MM.1S (cell line): ENCODE measurements around the gene PPP1R1A.

Source experiments
- DNase-seq: peaks from one replicate; pipeline ENCODE4 v3.0.0-alpha.2; 2015
- H2AFZ ChIP-seq: fragments of 300-600 bp; sonication (generic); 2 replicates; pipeline ENCODE4 v1.6.0; 2016; ENCODE audit warnings: antibody characterized with exemption, low read length
- H3F3A ChIP-seq: fragments of 300-600 bp; sonication (generic); 2 replicates; pipeline ENCODE4 v1.6.1; 2016; ENCODE audit warnings: mild to moderate bottlenecking, antibody characterized with exemption, low read length, moderate library complexity, mixed read lengths; ENCODE audit not compliant: insufficient read depth
- H3K27ac ChIP-seq: fragments of 300-600 bp; sonication (generic); 2 replicates; pipeline ENCODE4 v1.5.1; 2016; ENCODE audit warnings: mild to moderate bottlenecking, low read length
- H3K27me3 ChIP-seq: fragments of 300-600 bp; sonication (generic); replicated peaks from 2 replicates; pipeline ENCODE4 v1.6.0; 2016; ENCODE audit warnings: low read length; ENCODE audit not compliant: insufficient read depth
- H3K36me3 ChIP-seq: fragments of 300-600 bp; sonication (generic); replicated peaks from 2 replicates; pipeline ENCODE4 v1.6.1; 2016; ENCODE audit warnings: mild to moderate bottlenecking, low read length, mixed read lengths; ENCODE audit not compliant: insufficient read depth
- H3K4me1 ChIP-seq: fragments of 300-600 bp; sonication (generic); 2 replicates; pipeline ENCODE4 v1.6.1; 2016; ENCODE audit warnings: low read length, mixed read lengths
- H3K4me2 ChIP-seq: fragments of 300-600 bp; sonication (generic); 2 replicates; pipeline ENCODE4 v1.6.0; 2016; ENCODE audit warnings: low read depth, low read length
- H3K4me3 ChIP-seq: fragments of 300-600 bp; sonication (generic); 2 replicates; pipeline ENCODE4 v1.5.1; 2016; ENCODE audit warnings: low read length, mixed read lengths
- H3K79me2 ChIP-seq: fragments of 300-600 bp; sonication (generic); 2 replicates; pipeline ENCODE4 v1.6.1; 2016; ENCODE audit warnings: mixed run types, low read length, mixed read lengths
- H3K9ac ChIP-seq: fragments of 300-600 bp; sonication (generic); 2 replicates; pipeline ENCODE4 v1.6.1; 2016; ENCODE audit warnings: low read length, mixed read lengths
- H3K9me2 ChIP-seq: fragments of 300-600 bp; sonication (generic); replicated peaks from 2 replicates; pipeline ENCODE4 v1.6.1; 2016; ENCODE audit warnings: mild to moderate bottlenecking, low read length, mixed read lengths; ENCODE audit not compliant: insufficient read depth
- H3K9me3 ChIP-seq: fragments of 300-600 bp; sonication (generic); replicated peaks from 2 replicates; pipeline ENCODE4 v1.6.1; 2016; ENCODE audit warnings: mild to moderate bottlenecking, low read length, mixed read lengths; ENCODE audit not compliant: insufficient read depth
- H4K20me1 ChIP-seq: fragments of 300-600 bp; sonication (generic); 2 replicates; pipeline ENCODE4 v1.6.1; 2016; ENCODE audit warnings: mild to moderate bottlenecking, low read length, moderate library complexity, mixed read lengths; ENCODE audit not compliant: insufficient read depth
- EZH2 ChIP-seq: fragments of 300-600 bp; sonication (generic); optimal IDR thresholded peaks from 2 replicates; pipeline ENCODE3; 2017; ENCODE audit warnings: low read depth, mild to moderate bottlenecking, antibody characterized with exemption, low read length, mixed read lengths
- EZH2phosphoT487 ChIP-seq: fragments of 300-600 bp; sonication (generic); IDR thresholded peaks from 2 replicates; pipeline ENCODE4 v1.6.1; 2018; ENCODE audit warnings: antibody characterized with exemption, low read length
- TF ChIP-seq, protein P1 (sequence below): fragments of 300-600 bp; sonication (generic); IDR thresholded peaks from 2 replicates; pipeline ENCODE4 v1.5.1; 2016; ENCODE audit warnings: antibody characterized with exemption, low read length, mixed read lengths

The PPP1R1A gene, protein sequence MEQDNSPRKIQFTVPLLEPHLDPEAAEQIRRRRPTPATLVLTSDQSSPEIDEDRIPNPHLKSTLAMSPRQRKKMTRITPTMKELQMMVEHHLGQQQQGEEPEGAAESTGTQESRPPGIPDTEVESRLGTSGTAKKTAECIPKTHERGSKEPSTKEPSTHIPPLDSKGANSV

DNA sequence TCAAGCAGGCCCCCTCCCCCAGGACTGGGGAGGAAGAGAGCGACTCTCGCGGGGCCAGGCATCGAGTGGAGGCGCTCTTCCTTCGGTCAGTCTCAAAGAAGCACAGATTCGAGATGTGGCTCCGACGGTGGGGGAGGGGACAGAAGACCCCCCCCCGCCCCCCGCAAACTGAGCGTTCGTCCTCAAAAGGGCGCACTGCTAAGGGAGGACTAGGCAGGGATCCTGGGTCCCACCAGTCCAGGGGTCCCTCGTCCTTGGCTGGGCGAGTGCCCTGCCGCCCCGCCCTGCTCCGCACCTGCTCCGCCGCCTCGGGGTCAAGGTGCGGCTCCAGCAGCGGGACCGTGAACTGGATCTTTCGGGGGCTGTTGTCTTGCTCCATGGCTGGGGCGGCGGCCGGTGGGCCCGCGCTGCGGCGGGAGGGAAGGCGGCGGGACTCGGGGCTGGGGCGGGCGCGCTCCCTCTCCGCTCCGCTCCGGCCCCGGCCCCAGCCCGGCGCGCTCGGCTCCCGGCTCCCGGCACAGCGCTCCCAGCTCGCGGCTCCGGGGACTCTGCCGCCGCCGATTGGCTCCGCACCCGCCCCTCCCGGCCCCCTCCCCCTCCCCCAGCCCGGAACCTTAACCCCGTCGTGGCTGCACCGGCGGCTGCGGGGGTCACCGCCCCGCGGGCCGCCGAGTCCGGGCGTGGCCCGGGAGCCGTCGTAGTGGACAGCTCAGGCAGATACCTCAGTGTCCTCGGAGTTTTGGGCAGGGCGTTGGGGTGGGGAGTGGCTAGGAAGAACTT, at the start of gene PPP1R1A:
TSS of gene PPP1R1A (minus strand) at position 550 of the 780 bp plus-strand sequence. CDS start at position 379, 171 bp downstream.
- H3K9me2 ChIP-seq, result no peaks in the 10 kb centered on the region
- no peak within 1 kb of the TSS for H2AFZ ChIP-seq
- no peak within 1 kb of the TSS; the same call in 1 of the 2 replicates for H3K4me3 ChIP-seq
- peak within 1 kb of the TSS; percentile 39 for H3K4me2 ChIP-seq
- TF ChIP-seq EZH2 (no peak), EZH2phosphoT487 (no peak)
- TF ChIP-seq, protein P1, sequence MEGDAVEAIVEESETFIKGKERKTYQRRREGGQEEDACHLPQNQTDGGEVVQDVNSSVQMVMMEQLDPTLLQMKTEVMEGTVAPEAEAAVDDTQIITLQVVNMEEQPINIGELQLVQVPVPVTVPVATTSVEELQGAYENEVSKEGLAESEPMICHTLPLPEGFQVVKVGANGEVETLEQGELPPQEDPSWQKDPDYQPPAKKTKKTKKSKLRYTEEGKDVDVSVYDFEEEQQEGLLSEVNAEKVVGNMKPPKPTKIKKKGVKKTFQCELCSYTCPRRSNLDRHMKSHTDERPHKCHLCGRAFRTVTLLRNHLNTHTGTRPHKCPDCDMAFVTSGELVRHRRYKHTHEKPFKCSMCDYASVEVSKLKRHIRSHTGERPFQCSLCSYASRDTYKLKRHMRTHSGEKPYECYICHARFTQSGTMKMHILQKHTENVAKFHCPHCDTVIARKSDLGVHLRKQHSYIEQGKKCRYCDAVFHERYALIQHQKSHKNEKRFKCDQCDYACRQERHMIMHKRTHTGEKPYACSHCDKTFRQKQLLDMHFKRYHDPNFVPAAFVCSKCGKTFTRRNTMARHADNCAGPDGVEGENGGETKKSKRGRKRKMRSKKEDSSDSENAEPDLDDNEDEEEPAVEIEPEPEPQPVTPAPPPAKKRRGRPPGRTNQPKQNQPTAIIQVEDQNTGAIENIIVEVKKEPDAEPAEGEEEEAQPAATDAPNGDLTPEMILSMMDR, result no peak
- no peaks in the 10 kb centered on the region for H4K20me1 ChIP-seq
- peaks cover 9% of the 10 kb centered on the region; the same call in 1 of the 2 replicates for H3F3A ChIP-seq
- no peak for DNase-seq
- H3K27me3 ChIP-seq, result no peaks in the 10 kb centered on the region; the same call in 1 of the 2 replicates
- no peaks in the 10 kb centered on the region for H3K9me3 ChIP-seq
- H3K27ac ChIP-seq, result no peak within 1 kb of the TSS
- no peaks in the 10 kb centered on the region for H3K79me2 ChIP-seq
- no peaks in the 10 kb centered on the region for H3K36me3 ChIP-seq
- peaks cover 21% of the 10 kb centered on the region for H3K4me1 ChIP-seq
- H3K9ac ChIP-seq, result no peak within 1 kb of the TSS

GRCh38 chr12:54634795-54635194, 46.3 kb upstream of the PPP1R1A start, which contains the start of gene LACRT:
Gene LACRT, minus strand, starts transcription at chr12:54634895. Its CDS starts 54 bp downstream, at chr12:54634841.
- H3K4me3 ChIP-seq, result no peak within 1 kb of the TSS
- no peaks in the 10 kb centered on the region for H3K36me3 ChIP-seq
- H3K9ac ChIP-seq, result no peak within 1 kb of the TSS
- no peak for TF ChIP-seq EZH2phosphoT487
- TF ChIP-seq EZH2, result no peak
- TF ChIP-seq, protein P1, result no peak
- no peaks in the 10 kb centered on the region for H3K27me3 ChIP-seq
- H3K4me1 ChIP-seq, result no peaks in the 10 kb centered on the region
- H3K4me2 ChIP-seq, result no peak within 1 kb of the TSS
- DNase-seq, result no peak
- no peaks in the 10 kb centered on the region for H3F3A ChIP-seq
- H2AFZ ChIP-seq, result no peak within 1 kb of the TSS
- no peaks in the 10 kb centered on the region for H3K79me2 ChIP-seq
- no peak within 1 kb of the TSS for H3K27ac ChIP-seq
- H3K9me2 ChIP-seq, result no peaks in the 10 kb centered on the region
- no peaks in the 10 kb centered on the region for H4K20me1 ChIP-seq
- H3K9me3 ChIP-seq, result no peaks in the 10 kb centered on the region

DNA sequence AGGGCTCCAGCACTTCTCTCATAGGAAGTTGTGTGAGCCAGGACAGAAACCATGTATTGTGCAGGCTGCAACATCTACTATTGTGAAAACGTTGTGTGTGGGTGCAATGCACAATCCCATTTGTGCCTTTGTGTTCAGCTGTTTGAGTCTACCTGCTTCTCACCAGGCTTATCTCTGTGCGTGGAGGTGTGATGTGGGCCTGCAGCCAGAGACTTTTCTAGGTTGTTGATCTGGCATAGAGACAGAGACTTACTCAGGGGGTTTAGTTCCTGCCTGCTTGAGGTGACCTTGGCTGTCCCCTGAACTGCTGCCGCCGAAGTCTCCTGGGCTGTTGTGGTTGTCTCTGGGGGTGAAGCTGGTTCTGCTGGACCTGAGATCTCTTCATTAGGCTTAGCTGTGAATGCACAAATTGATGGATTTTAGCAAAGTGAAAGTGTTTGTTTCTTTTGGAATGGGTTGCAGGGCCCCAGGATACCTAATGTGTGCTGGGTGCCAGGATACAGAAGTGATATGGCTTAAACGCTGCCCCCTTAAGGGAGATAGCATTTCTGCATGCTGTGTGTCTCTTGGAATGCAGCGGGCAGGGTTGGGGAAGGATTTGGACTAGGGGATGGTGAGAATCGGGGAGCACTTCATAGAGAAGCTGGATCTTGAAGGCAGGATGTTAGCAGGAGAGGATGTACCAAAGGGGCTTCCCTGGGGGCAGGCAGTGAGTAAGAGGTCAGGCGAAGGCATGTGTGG, 43.7 kb upstream of the PPP1R1A start:
- Histone ChIP-seq H3K79me2 (no peaks in the 10 kb centered on the region), H3K4me1 (no peaks in the 10 kb centered on the region), H3K4me3 (no peak overlapping the region), H3K9ac (no peak overlapping the region), H3K27me3 (no peaks in the 10 kb centered on the region), H2AFZ (no peak overlapping the region), H3K4me2 (no peak overlapping the region), H3F3A (no peaks in the 10 kb centered on the region), H3K36me3 (no peaks in the 10 kb centered on the region), H4K20me1 (no peaks in the 10 kb centered on the region), H3K27ac (no peak overlapping the region), H3K9me3 (no peaks in the 10 kb centered on the region), H3K9me2 (no peaks in the 10 kb centered on the region)
- no peak for DNase-seq
- TF ChIP-seq, protein P1, result peak; percentile 23
- no peak for TF ChIP-seq EZH2
